Duodenal mucosa (tissue), 2 donors: Measurements from ENCODE around the gene LSM4.
A peak's percentile ranks its signal among the peaks of the same experiment; 100 is the strongest.

Experiments
- H3K27ac ChIP-seq: one replicate; pipeline ENCODE4 v1.7.0; 2013; ENCODE audit warnings: low read depth, low read length
- H3K27me3 ChIP-seq, 2 donors: one replicate each; pipeline ENCODE4 v1.7.0; 2013; ENCODE audit warnings: low read length in 2 of 2, control low read depth in 1 of 2; ENCODE audit not compliant: insufficient read depth in 2 of 2, control insufficient read depth in 1 of 2
- H3K36me3 ChIP-seq, 2 donors: one replicate each; pipeline ENCODE4 v1.7.0; 2013; ENCODE audit warnings: low read length in 2 of 2, control low read depth in 1 of 2; ENCODE audit not compliant: insufficient read depth in 2 of 2, control insufficient read depth in 1 of 2
- H3K4me1 ChIP-seq, 2 donors: one replicate each; pipeline ENCODE4 v1.7.0; 2013; ENCODE audit warnings: low read length in 2 of 2, control low read depth in 1 of 2; ENCODE audit not compliant: insufficient read depth in 2 of 2, control insufficient read depth in 1 of 2
- H3K4me3 ChIP-seq, 2 donors: one replicate each; pipeline ENCODE4 v1.7.0; 2013; ENCODE audit warnings: low read length in 2 of 2, low read depth in 1 of 2
- H3K9ac ChIP-seq, 2 donors: one replicate each; pipeline ENCODE4 v1.7.0; 2013; ENCODE audit warnings: low read length in 2 of 2, low read depth in 1 of 2
- H3K9me3 ChIP-seq, 2 donors: one replicate each; pipeline ENCODE4 v1.7.0; 2013; ENCODE audit warnings: low read length in 2 of 2, control low read depth in 1 of 2; ENCODE audit not compliant: control insufficient read depth in 1 of 2

The LSM4 gene

DNA sequence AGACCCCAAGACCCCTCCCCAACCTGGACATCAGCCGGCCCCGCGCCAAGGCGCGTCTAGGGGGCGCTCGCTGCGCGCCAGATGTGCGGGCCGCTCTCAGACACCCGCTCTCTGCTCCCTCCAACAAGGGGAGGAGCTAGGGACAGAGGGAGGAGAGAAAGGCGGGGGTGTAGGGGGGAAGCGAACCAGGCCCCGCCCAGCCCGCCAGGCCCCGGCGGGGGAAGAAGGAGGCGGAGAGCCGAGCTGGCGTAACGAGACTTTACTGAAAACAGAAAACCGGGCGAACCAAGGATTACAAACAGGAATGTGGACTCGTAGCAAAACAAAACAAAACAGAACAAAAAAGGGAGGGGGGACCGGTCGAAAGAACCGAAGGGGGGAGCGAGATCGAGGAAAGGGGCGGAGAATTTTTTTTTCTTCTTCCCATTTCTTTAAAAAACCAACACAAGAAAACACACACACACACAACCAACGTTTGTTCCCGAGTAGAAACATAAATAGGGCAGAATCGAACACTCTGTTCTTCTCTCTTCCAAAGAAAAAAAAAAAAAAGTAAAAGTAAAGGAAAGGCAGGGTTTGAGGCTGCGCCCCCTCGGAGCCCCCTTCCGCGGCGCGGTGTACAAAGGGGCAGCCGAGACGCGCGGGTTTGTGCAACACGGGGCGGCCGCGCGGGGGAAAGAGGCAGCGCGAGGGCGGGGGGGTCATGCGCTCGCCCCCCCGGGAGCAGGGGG, 43.2 kb downstream of the LSM4 start:
- peak overlapping the region; percentile 100 for H3K9ac ChIP-seq

DNA sequence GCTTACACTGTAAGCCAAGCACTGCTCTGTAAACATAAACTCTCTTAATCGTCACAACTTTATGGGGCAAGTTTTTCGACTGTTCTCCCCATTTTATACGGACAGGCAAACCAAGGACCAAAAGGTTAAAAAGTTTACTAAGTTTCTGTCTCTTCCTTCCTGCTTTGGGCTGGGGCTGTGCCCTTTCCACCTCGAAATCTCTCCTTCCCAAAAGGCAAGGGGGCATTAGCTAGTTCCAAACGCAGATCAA, 43.7 kb downstream of the LSM4 start:
- H3K4me1 ChIP-seq = peaks cover 35 to 53% of the 10 kb centered on the region in 2 donors
- H3K4me3 ChIP-seq = peak overlapping the region; percentile 82 to 99
- H3K36me3 ChIP-seq = peaks cover 16 to 18% of the 10 kb centered on the region in 2 donors
- H3K27me3 ChIP-seq = no peaks in the 10 kb centered on the region
- H3K27ac ChIP-seq = peak overlapping the region; percentile 100
- H3K9ac ChIP-seq = peak overlapping the region; percentile 100
- no peaks in the 10 kb centered on the region for H3K9me3 ChIP-seq

More for the DNA sequence above, 43.2 kb downstream of the LSM4 start:
- Histone ChIP-seq H3K27ac (peak overlapping the region; percentile 100), H3K27me3 (no peaks in the 10 kb centered on the region), H3K36me3 (peaks cover 16 to 18% of the 10 kb centered on the region in 2 donors), H3K9me3 (no peaks in the 10 kb centered on the region), H3K4me3 (peak overlapping the region; percentile 82 to 99), H3K4me1 (peaks cover 38 to 50% of the 10 kb centered on the region in 2 donors)

DNA sequence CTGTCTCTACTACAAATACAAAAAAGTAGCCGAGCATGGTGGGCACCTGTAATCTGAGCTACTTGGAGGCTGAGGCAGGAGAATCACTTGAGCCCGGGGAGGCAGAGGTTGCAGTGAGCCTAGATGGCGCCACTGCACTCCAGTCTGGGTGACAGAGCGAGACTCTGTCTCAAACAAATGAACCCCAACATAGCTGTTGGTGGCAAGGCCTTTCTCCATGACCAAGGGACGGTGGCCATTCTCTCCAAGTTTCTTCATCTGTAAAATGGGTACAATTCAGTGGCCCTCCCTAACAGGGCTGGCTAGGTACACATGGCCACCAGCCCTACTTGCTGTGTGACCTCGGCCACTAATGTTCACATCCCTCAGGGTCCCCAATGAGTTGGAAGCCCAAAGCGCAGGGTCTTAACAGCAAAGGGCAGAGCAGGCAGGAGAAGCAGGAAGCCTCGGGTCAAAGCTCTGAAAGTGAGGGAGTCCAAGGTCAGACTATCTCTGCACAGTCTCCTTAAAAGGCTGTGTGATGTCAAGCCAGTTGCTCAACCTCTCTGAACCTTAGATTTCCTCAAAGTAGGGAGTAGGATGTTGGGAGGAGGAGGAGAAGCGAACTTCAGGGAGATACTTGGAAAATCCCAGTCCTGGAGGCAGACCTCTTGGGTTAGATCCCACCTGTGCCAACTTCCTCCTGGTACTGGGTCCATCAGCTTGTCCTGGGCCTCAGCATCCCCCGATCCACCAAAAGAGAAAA, 44.2 kb downstream of the LSM4 start:
- Histone ChIP-seq H3K9me3 (no peaks in the 10 kb centered on the region), H3K4me3 (peak overlapping the region; percentile 82 to 99), H3K27me3 (no peaks in the 10 kb centered on the region), H3K4me1 (peaks cover 35 to 58% of the 10 kb centered on the region in 2 donors), H3K9ac (peak overlapping the region; percentile 100), H3K36me3 (peaks cover 16 to 20% of the 10 kb centered on the region in 2 donors), H3K27ac (peak overlapping the region; percentile 100)

DNA sequence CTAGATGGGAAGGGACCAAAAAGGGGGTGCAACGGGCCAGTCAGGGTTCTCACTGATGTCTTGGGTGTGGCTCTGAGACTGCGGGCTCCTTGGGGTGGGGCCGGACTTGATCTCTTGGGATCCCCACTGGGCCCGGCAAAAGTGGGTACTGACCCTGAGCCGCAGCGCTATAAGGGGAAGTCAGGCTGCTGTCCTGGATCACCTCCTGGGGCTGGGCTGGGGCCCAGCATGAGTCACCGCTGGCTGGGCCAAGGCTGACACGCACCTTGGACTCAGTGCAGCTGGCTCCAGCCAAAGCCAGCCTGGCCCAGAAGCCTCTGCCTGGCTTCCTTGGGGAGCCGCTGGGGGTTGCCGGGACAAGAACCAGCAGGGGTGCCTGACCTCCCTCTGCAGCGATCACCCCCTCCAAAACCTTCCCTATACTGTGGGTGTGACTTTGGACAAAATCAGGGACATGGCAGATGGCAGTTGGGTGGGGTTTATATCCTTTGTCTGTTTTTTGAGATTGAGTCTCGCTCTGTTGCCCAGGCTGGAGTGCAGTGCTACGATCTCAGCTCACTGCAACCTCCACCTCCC, 48.0 kb downstream of the LSM4 start:
- Histone ChIP-seq H3K9ac (peak overlapping the region; percentile 53 to 63), H3K4me3 (peak overlapping the region; percentile 4 to 20), H3K4me1 (peaks cover 26 to 45% of the 10 kb centered on the region in 2 donors), H3K36me3 (peaks cover 16 to 21% of the 10 kb centered on the region in 2 donors), H3K9me3 (no peaks in the 10 kb centered on the region), H3K27ac (peak overlapping the region; percentile 78), H3K27me3 (no peaks in the 10 kb centered on the region)

DNA sequence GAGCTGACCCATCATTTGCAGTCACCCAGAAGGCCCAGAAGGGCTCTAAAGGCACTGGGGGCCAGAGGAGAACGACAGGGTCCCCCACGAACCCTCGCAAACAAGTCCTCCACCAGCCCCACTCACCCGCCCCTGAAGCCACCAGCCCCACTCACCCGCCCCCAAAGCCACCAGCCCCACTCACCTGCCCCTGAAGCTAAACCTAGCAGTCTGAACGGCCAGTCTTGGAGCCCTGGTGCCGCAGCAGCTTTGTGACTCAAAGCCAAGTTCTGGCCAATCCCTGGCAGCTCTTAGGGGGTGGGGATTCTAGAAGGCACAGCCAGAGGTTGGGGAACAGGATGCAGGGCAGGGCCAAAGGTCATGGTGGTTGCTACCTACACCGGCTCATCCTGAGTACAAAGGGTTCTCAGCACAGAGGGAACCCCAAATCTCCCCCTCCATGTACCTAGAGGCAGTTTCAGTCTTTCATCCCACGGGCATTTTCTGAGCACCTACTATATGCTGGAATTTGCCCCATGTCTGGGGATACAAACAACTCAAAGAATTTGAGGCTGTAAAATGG, 48.6 kb downstream of the LSM4 start, which contains the start of gene IQCN:
TSS of gene IQCN (minus strand) at position 234 of the 562 bp plus-strand sequence. CDS start 4,974 bp downstream, outside the sequence.
- peak within 1 kb of the TSS; percentile 78 for H3K27ac ChIP-seq
- H3K4me1 ChIP-seq = peaks cover 26 to 44% of the 10 kb centered on the region in 2 donors
- peak within 1 kb of the TSS; percentile 4 to 20 for H3K4me3 ChIP-seq
- H3K27me3 ChIP-seq = no peaks in the 10 kb centered on the region
- H3K36me3 ChIP-seq = peaks cover 16 to 21% of the 10 kb centered on the region in 2 donors
- H3K9me3 ChIP-seq = no peaks in the 10 kb centered on the region
- peak within 1 kb of the TSS; percentile 53 to 63 for H3K9ac ChIP-seq

DNA sequence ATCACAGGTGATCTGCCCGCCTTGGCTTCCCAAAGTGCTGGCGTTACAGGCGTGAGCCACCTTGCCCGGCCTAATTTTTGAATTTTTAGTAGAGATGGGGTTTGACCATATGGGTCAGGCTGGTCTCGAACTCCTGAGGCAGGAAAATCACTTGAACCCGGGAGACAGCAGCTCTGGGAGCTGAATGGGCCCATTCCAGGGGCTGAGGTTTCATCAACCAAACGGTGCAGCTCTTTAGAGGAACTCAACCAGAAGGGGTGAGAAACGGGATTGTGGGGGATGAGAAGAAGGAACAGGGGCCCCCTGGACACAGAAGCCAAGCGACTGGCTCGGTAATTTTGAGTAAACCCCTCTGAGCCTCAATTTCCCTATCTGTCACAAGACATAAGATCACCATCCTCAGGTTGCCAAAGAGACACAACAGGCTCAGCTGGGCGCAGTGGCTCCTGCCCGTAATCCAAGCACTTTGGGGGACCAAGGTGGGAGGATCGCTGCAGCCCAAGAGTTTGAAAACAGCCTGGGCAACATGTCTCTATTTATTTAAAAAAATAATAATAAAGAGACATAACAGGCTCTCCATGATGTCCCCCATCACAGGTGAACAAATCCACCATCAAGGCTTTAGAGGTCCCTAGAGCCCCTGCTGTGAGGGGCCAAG, 49.2 kb downstream of the LSM4 start:
- Histone ChIP-seq H3K9ac (no peak overlapping the region), H3K9me3 (no peaks in the 10 kb centered on the region), H3K27me3 (no peaks in the 10 kb centered on the region), H3K4me1 (peaks cover 21 to 38% of the 10 kb centered on the region in 2 donors), H3K27ac (peak overlapping the region; percentile 78), H3K4me3 (no peak overlapping the region), H3K36me3 (peaks cover 11 to 19% of the 10 kb centered on the region in 2 donors)

DNA sequence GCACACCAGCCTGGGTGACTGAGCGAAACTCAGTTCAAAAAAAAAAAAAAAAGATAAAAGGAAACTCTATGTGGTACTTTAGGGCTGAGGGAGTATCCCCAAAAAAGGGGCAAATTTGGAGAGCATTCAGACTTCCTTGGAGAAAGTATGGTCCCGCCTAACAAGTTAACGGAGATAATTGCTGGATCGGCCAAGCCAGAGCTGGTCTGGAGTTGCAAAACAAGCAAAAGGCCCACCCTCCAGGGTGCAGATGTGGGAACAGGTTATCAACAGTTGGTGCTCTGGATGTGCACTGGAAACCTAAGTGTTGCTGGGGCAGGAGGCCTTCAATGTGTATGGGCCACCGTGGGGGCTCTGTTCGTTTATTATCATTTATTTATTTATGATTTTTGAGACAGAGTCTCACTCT, 51.4 kb downstream of the LSM4 start:
- Histone ChIP-seq H3K4me1 (peaks cover 11 to 27% of the 10 kb centered on the region in 2 donors), H3K36me3 (peaks cover 13 to 20% of the 10 kb centered on the region in 2 donors)

DNA sequence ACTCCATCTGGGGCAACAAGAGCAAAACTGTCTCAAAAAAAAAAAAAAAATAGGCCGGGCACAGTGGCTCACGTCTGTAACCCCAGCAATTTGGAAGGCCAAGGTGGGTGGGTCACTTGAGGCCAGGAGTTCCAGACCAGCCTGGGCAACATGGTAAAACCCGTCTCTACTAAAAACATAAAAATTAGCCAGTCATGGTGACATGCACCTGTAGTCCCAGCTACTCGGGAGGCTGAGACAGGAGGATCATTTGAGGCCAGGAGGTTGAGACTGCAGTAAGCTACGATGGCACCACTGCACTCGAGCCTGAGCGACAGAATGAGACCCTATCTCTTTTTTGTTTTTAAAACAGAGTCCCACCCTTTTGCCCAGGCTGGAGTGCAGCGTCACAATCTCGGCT, 52.5 kb downstream of the LSM4 start:
- no peak overlapping the region for H3K4me3 ChIP-seq
- no peaks in the 10 kb centered on the region for H3K27me3 ChIP-seq
- peaks cover 5 to 16% of the 10 kb centered on the region in 2 donors for H3K4me1 ChIP-seq
- peaks cover 9 to 26% of the 10 kb centered on the region in 2 donors for H3K36me3 ChIP-seq
- H3K27ac ChIP-seq = no peak overlapping the region
- no peaks in the 10 kb centered on the region for H3K9me3 ChIP-seq
- H3K9ac ChIP-seq = no peak overlapping the region

More for the DNA sequence above, 51.4 kb downstream of the LSM4 start:
- no peaks in the 10 kb centered on the region for H3K9me3 ChIP-seq
- H3K27ac ChIP-seq = no peak overlapping the region
- no peak overlapping the region for H3K4me3 ChIP-seq
- no peak overlapping the region for H3K9ac ChIP-seq
- H3K27me3 ChIP-seq = no peaks in the 10 kb centered on the region

DNA sequence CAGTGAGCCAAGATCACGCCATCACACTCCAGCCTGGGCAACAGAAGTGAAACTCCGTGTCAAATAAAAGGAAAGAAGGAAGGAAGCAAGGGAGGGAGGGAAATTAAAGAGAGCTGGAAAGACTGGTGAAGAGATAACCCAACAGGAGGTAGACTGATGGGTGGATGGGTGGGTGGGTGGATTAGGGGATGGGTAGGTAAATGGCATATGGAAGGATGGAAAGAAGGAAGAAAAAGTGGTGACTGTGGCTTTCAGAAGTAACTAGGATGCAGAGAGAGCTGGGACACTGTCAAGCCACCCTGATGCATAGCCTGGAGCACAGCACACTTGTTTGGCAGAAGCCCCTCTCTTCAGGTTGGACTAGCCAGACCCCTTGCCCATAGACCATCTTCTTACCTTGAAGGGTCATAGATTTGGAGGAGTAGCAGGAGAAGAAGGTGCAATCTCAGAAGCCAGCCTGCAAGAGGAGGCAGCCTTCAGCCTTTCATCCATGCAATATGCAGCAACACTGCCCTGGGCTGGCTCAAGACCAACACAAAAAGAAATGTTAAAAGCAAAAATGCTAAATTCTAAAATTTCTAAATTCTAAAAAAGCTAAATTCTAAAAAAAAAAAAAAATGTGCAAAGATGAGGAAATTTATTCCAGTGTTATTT, 53.7 kb downstream of the LSM4 start:
- H3K4me1 ChIP-seq = peaks cover 0 to 5% of the 10 kb centered on the region in 2 donors
- no peaks in the 10 kb centered on the region for H3K27me3 ChIP-seq
- H3K4me3 ChIP-seq = no peak overlapping the region
- no peaks in the 10 kb centered on the region for H3K9me3 ChIP-seq
- H3K36me3 ChIP-seq = peaks cover 9 to 36% of the 10 kb centered on the region in 2 donors
- H3K27ac ChIP-seq = no peak overlapping the region
- no peak overlapping the region for H3K9ac ChIP-seq
